WERI-Rb-1 (cell line): ENCODE data around the gene CYP4F8.

Source experiments
- DNase-seq: peaks from one replicate; pipeline ENCODE4 v3.0.0-alpha.2; 2020
- H3K27ac ChIP-seq: fragments of 250-450 bp; sonication (Bioruptor Pico); 2 replicates; pipeline ENCODE4 v1.5.1; 2020; ENCODE audit warnings: mild to moderate bottlenecking, moderate library complexity
- H3K27me3 ChIP-seq: fragments of 250-450 bp; sonication (Bioruptor Pico); 2 replicates; pipeline ENCODE4 v1.5.1; 2021; ENCODE audit warnings: mild to moderate bottlenecking, low read depth, moderate library complexity; ENCODE audit not compliant: insufficient read depth, severe bottlenecking
- H3K36me3 ChIP-seq: fragments of 250-450 bp; sonication (Bioruptor Pico); 2 replicates; pipeline ENCODE4 v1.5.1; 2020; ENCODE audit warnings: mild to moderate bottlenecking, moderate library complexity
- H3K4me3 ChIP-seq: 2 replicates; pipeline ENCODE4 v1.5.1; 2011; ENCODE audit warnings: low read depth, mild to moderate bottlenecking, control low read depth, low read length
- H3K9me3 ChIP-seq: fragments of 250-450 bp; sonication (Bioruptor Pico); 2 replicates; pipeline ENCODE4 v1.5.1; 2021; ENCODE audit warnings: mild to moderate bottlenecking, moderate library complexity; ENCODE audit not compliant: severe bottlenecking
- TF ChIP-seq, protein P1 (sequence below): IDR thresholded peaks from 2 replicates; pipeline ENCODE4 v1.5.1; 2011; ENCODE audit warnings: low read depth, mild to moderate bottlenecking, control low read depth, inconsistent platforms, low read length

The CYP4F8 gene

DNA sequence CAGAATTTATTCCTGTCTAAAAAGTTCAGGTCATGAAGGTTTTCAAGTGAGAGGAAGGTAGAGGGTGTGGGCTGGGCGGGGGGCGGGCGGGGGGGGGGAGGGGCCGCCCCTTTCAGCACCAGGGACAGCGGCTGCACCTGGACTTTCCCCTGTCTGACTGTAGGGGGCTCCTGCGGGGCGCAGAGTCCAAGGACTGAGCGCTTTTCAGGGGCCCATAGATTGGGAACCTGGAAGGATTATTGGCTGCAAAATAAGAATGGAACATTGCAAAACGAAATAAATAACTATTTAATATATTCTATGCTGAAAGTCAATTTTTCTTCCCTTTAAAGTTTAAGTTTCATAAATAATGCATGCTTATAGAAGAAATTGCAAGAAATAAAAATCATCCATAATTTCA, 16.8 kb downstream of the CYP4F8 start:
- no peak overlapping the region for H3K27ac ChIP-seq
- no peaks in the 10 kb centered on the region for H3K36me3 ChIP-seq
- peak; percentile 35 for DNase-seq
- TF ChIP-seq, protein P1, sequence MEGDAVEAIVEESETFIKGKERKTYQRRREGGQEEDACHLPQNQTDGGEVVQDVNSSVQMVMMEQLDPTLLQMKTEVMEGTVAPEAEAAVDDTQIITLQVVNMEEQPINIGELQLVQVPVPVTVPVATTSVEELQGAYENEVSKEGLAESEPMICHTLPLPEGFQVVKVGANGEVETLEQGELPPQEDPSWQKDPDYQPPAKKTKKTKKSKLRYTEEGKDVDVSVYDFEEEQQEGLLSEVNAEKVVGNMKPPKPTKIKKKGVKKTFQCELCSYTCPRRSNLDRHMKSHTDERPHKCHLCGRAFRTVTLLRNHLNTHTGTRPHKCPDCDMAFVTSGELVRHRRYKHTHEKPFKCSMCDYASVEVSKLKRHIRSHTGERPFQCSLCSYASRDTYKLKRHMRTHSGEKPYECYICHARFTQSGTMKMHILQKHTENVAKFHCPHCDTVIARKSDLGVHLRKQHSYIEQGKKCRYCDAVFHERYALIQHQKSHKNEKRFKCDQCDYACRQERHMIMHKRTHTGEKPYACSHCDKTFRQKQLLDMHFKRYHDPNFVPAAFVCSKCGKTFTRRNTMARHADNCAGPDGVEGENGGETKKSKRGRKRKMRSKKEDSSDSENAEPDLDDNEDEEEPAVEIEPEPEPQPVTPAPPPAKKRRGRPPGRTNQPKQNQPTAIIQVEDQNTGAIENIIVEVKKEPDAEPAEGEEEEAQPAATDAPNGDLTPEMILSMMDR = peak; percentile 50
- H3K9me3 ChIP-seq = no peaks in the 10 kb centered on the region
- H3K4me3 ChIP-seq = no peak overlapping the region
- H3K27me3 ChIP-seq = peaks cover 67% of the 10 kb centered on the region

DNA sequence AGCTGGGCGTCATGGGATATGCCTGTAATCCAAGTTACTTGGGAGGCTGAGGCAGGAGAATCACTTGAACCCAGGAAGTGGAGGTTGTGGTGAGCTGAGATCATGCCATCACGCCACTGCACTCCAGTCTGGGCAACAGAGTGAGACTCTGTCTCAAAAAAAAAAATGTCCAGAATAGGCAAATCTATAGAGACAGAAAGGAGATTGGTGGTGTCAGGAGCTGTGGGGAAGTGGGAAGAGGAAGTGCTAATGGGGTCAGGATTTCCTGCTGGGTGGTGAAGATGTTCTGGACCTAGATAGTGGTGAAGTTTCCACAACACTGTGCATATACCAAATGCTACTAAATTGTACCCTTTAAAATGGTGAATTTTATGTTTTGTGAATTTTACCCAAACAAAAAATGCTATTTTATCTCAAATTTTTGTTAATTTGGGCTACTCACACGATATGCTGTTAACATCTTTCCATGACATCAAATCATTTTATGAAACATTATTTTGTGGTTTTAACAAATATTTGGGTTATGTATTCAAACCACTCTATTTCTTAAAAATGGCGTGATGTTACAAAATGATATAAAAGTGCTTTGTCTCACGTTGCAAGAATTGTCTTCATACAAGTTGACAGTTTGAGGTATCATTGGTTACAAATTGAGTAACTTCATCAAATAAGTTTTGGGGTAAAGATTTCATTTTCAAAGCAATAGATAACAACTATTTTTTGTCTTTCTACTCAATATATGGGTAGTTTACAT, 18.2 kb downstream of the CYP4F8 start:
- no peak overlapping the region for H3K4me3 ChIP-seq
- no peaks in the 10 kb centered on the region for H3K36me3 ChIP-seq
- TF ChIP-seq, protein P1 = no peak
- H3K27me3 ChIP-seq = peaks cover 62% of the 10 kb centered on the region
- H3K9me3 ChIP-seq = no peaks in the 10 kb centered on the region
- DNase-seq = no peak
- no peak overlapping the region for H3K27ac ChIP-seq

DNA sequence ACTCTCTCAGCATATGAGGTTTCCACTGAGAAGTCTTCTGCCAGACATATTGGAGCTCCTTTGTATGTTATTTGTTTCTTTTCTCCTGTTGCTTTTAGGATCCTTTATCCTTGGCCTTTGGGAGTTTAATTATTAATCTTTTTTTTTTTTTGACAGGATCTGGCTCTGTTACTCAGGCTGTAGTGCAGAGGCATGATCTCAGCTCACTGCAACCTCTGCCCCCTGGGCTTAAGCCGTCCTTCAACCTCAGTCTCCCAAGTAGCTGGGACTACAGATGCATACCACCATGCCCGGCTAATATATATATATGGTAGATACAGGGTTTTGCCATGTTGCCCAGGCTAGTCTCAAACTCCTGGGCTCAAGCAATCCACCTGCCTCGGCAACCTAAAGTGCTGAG, 19.1 kb downstream of the CYP4F8 start:
- H3K27ac ChIP-seq = no peak overlapping the region
- H3K27me3 ChIP-seq = peaks cover 61% of the 10 kb centered on the region
- no peak for DNase-seq
- no peaks in the 10 kb centered on the region for H3K36me3 ChIP-seq
- H3K9me3 ChIP-seq = no peaks in the 10 kb centered on the region
- no peak overlapping the region for H3K4me3 ChIP-seq
- TF ChIP-seq, protein P1 = no peak

DNA sequence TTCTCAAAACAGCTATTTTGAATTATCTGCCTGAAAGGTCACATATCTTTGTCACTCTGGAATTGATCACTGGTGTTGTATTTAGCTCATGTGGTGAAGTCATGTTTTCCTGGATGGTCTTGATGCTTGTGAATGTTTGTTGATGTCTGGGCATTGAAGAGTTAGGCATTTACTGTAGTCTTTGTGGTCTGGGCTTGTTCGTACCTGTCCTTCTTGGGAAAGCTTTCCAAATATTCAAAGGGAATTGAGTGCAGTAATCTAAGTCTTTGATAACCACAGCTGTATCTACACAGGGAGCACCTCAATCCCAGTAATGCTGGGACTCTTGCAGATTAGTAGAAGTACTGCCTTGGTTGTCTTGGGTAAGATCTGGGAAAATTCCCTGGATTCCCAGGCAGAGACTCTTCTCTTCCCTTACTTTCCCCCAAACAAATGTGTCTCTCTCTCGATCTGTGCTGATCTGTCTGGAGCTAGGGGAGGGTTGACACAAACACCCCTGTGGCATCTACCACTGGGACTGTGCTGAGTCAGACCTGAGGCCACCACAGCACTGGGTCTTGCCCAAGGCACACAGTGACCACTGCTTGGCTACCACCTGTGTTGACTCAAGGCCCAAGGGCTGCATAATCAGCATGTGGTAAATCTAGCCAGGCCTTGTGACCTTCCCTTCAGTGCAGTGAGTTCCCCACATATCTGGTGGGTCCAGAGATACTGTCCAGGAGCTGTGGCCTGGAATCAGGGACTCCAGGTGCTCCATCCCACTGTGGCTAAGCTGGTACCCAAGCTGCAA, 20.2 kb downstream of the CYP4F8 start:
- TF ChIP-seq, protein P1 = no peak
- Histone ChIP-seq H3K4me3 (no peak overlapping the region), H3K27ac (no peak overlapping the region), H3K36me3 (no peaks in the 10 kb centered on the region), H3K9me3 (no peaks in the 10 kb centered on the region), H3K27me3 (peaks cover 66% of the 10 kb centered on the region)
- DNase-seq = no peak

DNA sequence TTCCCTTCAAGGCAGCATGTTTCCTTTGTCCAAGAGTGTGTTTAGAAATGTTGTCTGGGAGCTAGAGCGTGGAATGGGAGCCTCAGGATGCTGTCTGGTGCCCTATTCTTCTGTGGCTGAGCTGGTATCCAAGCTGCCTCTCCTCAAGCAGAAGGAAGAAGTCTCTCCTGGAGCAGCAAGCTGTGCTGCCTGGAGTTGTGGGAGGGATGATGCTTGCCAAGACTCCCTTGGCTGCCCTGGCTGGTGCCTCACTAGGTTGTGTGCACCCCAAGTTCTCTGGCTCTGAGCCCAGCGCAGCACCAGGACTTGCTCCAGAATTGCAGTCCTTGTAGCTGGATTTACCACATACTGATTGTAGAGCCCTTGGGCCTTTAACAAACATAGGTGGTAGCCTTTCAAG, 21.0 kb downstream of the CYP4F8 start:
- no peak overlapping the region for H3K4me3 ChIP-seq
- no peak for DNase-seq
- no peak overlapping the region for H3K27ac ChIP-seq
- TF ChIP-seq, protein P1 = no peak
- no peaks in the 10 kb centered on the region for H3K9me3 ChIP-seq
- peaks cover 70% of the 10 kb centered on the region for H3K27me3 ChIP-seq
- no peaks in the 10 kb centered on the region for H3K36me3 ChIP-seq
